GM12878 (cell line): ENCODE data around the gene SAPCD2. TPM values are rescaled to one million over a fixed set of nuclear protein-coding genes. Genes with fewer than 3 reads are reported as not detected.
A peak's percentile ranks its signal among the peaks of the same experiment; 100 is the strongest.

Source experiments
- CBFB ChIP-seq: IDR thresholded peaks from 2 replicates; pipeline ENCODE4 v1.6.1; 2016; ENCODE audit warnings: antibody characterized with exemption, low read depth
- CBX5 ChIP-seq: sonication (generic); IDR thresholded peaks from 2 replicates; pipeline ENCODE4 v1.6.1; 2016; ENCODE audit warnings: low read depth, moderate library complexity, mild to moderate bottlenecking, inconsistent platforms
- EP300 ChIP-seq, 2 experiments: fragments of 150-350 bp in 1 of 2; IDR thresholded peaks; 2 replicates each; pipeline ENCODE4 v1.6.1; 2011 to 2012; ENCODE audit warnings: low read depth in 2 of 2, low read length in 2 of 2, borderline replicate concordance in 1 of 2, improper control_type of control experiment in 1 of 2, inconsistent platforms in 1 of 2; ENCODE audit not compliant: control insufficient read depth in 1 of 2
- GATAD2B ChIP-seq: fragments of 450-650 bp; conservative IDR thresholded peaks from 2 replicates; pipeline ENCODE4 v1.6.1; 2017; ENCODE audit warnings: low read depth, mild to moderate bottlenecking, moderate library complexity
- HDGF ChIP-seq: fragments of 450-650 bp; IDR thresholded peaks from 2 replicates; pipeline ENCODE4 v1.6.1; 2016; ENCODE audit warnings: antibody characterized with exemption
- IKZF1 ChIP-seq: fragments of 450-650 bp; conservative IDR thresholded peaks from 2 replicates; pipeline ENCODE4 v1.6.1; 2017; ENCODE audit warnings: antibody characterized with exemption, mild to moderate bottlenecking
- IRF4 ChIP-seq: IDR thresholded peaks from 2 replicates; pipeline ENCODE4 v1.6.1; 2011; ENCODE audit warnings: low read depth, low read length
- JUNB ChIP-seq: IDR thresholded peaks from 2 replicates; pipeline ENCODE4 v1.6.1; 2016; ENCODE audit warnings: antibody characterized with exemption, mild to moderate bottlenecking
- MAX ChIP-seq: IDR thresholded peaks from 2 replicates; pipeline ENCODE4 v1.6.1; 2012; ENCODE audit warnings: low read depth, low read length, improper control_type of control experiment
- PAX5 ChIP-seq: IDR thresholded peaks from 2 replicates; pipeline ENCODE4 v1.6.1; 2011; ENCODE audit warnings: low read depth, low read length, borderline replicate concordance
- RB1 ChIP-seq: fragments of 450-650 bp; formaldehyde crosslinking; IDR thresholded peaks from 2 replicates; pipeline ENCODE4 v1.6.1; 2017; ENCODE audit warnings: mild to moderate bottlenecking, borderline replicate concordance
- SKIL ChIP-seq: fragments of 450-650 bp; IDR thresholded peaks from 2 replicates; pipeline ENCODE4 v1.6.1; 2017; ENCODE audit warnings: mild to moderate bottlenecking, low read depth, inconsistent platforms; ENCODE audit not compliant: poor library complexity, severe bottlenecking
- SRF ChIP-seq, 2 experiments: IDR thresholded peaks; 2 replicates each; pipeline ENCODE4 v1.6.1; 2011; ENCODE audit warnings: low read depth in 2 of 2, low read length in 2 of 2, mild to moderate bottlenecking in 1 of 2, moderate library complexity in 1 of 2
- USF1 ChIP-seq: IDR thresholded peaks from 2 replicates; pipeline ENCODE4 v1.6.1; 2011; ENCODE audit warnings: borderline replicate concordance, low read depth, mild to moderate bottlenecking, moderate library complexity, mixed read lengths, low read length; ENCODE audit not compliant: insufficient read depth; ENCODE audit errors: extremely low read length
- USF2 ChIP-seq: IDR thresholded peaks from 2 replicates; pipeline ENCODE4 v1.6.1; 2011; ENCODE audit warnings: low read depth, low read length, improper control_type of control experiment, borderline replicate concordance
- ZBED1 ChIP-seq: IDR thresholded peaks from 2 replicates; pipeline ENCODE4 v1.6.1; 2016; ENCODE audit warnings: borderline replicate concordance
- ZBTB33 ChIP-seq: fragments of 450-650 bp; IDR thresholded peaks from 2 replicates; pipeline ENCODE4 v1.6.1; 2017; ENCODE audit warnings: mild to moderate bottlenecking
- ZNF592 ChIP-seq: fragments of 450-650 bp; IDR thresholded peaks from 2 replicates; pipeline ENCODE4 v1.6.1; 2017; ENCODE audit warnings: mild to moderate bottlenecking, moderate library complexity
- ZSCAN29 ChIP-seq: fragments of 450-650 bp; IDR thresholded peaks from 2 replicates; pipeline ENCODE4 v1.6.1; 2017; ENCODE audit warnings: mild to moderate bottlenecking, moderate library complexity
- polyA plus RNA-seq, 11 experiments: library from polyadenylated mRNA; depleted of rRNA in 4 of 11; unstranded in 6 of 11; stranded (reverse) in 5 of 11; fragments of >200 nt; fragmentation: Nextera tagmentation in 4 of 11; fragmentation: Illumina TruSeq in 1 of 11; extraction: Ambion mirVana in 4 of 11; extraction: Trizol in 1 of 11; gene quantifications; 1 replicate in 1 of 11; 2 replicates in 10 of 11; pipeline versions ENCODE4 v1.2.1 to v1.2.3, GENCODE V29; 2011 to 2016; ENCODE audit warnings: inconsistent platforms in 2 of 11, missing spikeins in 2 of 11, low read depth in 1 of 11
- total RNA-seq, 4 experiments: library from RNA; depleted of rRNA in 3 of 4; stranded (reverse); fragments of >200 nt in 3 of 4; fragmentation: Illumina TruSeq in 1 of 4; extraction: Trizol in 1 of 4; gene quantifications; 2 replicates each; pipeline versions ENCODE4 v1.2.1 to v1.2.3, GENCODE V29; 2013 to 2021

Gene SAPCD2
- total and polyA plus RNA-seq, 10 of the 15 experiments (the other 5 are each of a cell fraction or from before 2014, with no cell fraction given) = 1.6 to 35.2 (median 7.2) TPM

GRCh38 chr9:137034709-137035506 is 35.4 kb downstream of the SAPCD2 start (continued):
- no peak; a peak in 1 of 4 replicates for TF ChIP-seq EP300 (IDR thresholded peaks at IDR 0.05; ENCODE audit: borderline replicate concordance in 1 of 2, control insufficient read depth in 1 of 2, low read depth in 2 of 2, low read length in 2 of 2)
- 0 out of 2 replicates have a peak, but pooled peaks have one; percentile 22 for TF ChIP-seq CBFB
- no peak for TF ChIP-seq ZNF592
- peak; percentile 88 for TF ChIP-seq JUNB
- TF ChIP-seq CBX5 = no peak
- no peak for TF ChIP-seq USF1
- peak; percentile 78 for TF ChIP-seq IKZF1
- no peak for TF ChIP-seq SRF (IDR thresholded peaks at IDR 0.05; ENCODE audit: low read depth in 2 of 2, low read length in 2 of 2)
- TF ChIP-seq ZBED1 = no peak
- peak; percentile 52; the same call in 1 of the 2 replicates for TF ChIP-seq PAX5
- 0 out of 2 replicates have a peak, but pooled peaks have one; percentile 57 for TF ChIP-seq HDGF
- no peak for TF ChIP-seq USF2
- no peak for TF ChIP-seq ZSCAN29
- TF ChIP-seq MAX = no peak
- TF ChIP-seq GATAD2B = peak; percentile 91
- no peak for TF ChIP-seq RB1
- TF ChIP-seq IRF4 = peak; percentile 87
- no peak for TF ChIP-seq ZBTB33
- TF ChIP-seq SKIL = peak; percentile 57
